GM18867 (cell line): ENCODE measurements around the gene SURF6.
"Not testable (repeated sequence)": the region's sequence is repeated elsewhere in the genome, so short reads cannot be mapped to it uniquely, and the experiment has no call there.

Experiments
- ATAC-seq: cut with Tn5 transposase; IDR thresholded peaks from one replicate; pipeline ENCODE4 v1.9.1; 2021; ENCODE audit warnings: mild to moderate bottlenecking, moderate library complexity; ENCODE audit not compliant: unreplicated experiment

SURF6 gene

DNA sequence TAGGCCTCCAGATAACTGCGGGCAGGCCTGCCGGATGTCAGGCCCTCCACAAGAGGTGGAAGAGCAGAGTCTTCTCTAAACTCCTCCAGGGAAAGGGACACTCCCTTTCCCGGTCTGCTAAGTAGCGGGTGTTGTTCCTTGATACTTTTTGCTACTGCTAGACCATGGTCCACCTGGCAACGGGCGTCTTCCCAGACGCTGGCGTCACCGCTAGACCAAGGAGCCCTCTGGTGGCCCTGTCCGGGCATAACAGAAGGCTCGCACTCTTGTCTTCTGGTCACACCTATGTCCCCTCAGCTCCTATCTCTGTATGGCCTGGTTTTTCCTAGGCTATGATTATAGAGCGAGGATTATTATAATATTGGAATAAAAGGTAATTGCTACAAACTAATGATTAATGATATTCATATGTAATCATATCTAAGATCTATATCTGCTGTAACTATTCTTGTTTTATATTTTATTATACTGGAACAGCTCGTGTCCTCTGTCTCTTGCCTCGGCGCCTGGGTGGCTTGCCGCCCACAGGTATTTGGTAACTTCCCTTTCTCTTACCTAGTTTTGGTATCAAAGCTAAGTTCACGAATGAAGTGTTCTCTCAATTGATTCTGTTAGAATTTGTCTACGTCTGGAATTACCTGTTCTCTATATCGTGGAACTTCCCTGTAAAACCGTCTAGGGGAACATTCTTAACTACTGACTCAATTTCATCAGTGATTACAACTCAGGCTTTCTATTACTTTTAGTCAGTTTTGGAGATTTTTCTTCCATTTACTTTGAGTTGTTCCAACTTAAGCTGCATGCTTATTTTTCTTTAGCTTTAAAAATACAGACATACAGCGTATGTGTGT lies 6.5 kb downstream of the SURF6 start:
- ATAC-seq: not testable (repeated sequence)

GRCh38 chr9:133327834-133328484 lies 8.0 kb downstream of the SURF6 start:
- ATAC-seq: no peak

GRCh38 chr9:133327021-133327420 lies 9.0 kb downstream of the SURF6 start:
- not testable (repeated sequence) for ATAC-seq

GRCh38 chr9:133323991-133324703 lies 11.8 kb downstream of the SURF6 start:
- no peak for ATAC-seq

DNA sequence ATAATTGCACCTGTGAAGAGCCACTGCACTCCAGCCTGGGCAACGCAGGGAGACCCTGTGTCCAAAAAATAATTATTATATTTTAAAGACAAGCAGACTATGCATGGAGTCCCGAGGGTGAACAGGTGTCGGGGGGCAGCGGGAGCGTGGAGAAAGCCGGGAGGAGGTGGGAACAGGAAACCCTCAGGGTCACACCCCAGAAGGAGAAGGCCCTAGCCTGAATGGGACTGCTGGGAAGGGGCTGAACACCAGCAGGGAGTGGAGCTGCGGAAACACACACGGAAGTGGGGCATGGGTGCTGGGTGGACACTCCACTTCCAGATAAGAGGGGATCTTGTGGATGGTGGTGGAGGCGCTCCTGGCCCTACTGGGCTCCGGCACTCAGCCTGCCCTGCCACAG lies 12.8 kb downstream of the SURF6 start:
- ATAC-seq: no peak

DNA sequence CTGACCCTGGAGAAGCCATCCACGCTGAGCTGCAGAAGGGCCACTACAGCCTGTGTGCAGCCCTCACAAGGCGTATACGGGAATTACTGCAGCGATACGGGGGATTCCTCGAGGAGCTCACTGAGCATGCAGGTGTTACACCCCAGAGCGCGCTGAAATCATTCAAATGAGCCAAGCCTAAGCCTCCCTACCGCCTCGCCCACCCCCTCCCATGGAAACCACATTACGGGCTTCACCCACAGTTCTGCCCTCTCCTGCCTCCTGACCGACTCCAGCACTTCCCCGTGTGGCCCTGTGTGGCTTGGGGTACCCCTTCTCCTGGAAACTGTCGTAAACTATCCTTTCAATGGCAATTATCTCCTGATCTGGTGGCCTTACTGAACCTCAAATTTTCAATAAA lies 13.3 kb downstream of the SURF6 start:
- ATAC-seq: no peak

- ATAC-seq: no peak
Observed at GRCh38 chr9:133321411-133321935, 14.5 kb downstream of the SURF6 start.

GRCh38 chr9:133320421-133320881 lies 15.5 kb downstream of the SURF6 start:
- ATAC-seq: no peak

- not testable (repeated sequence) for ATAC-seq
Observed at GRCh38 chr9:133317551-133317950, 18.4 kb downstream of the SURF6 start.

DNA sequence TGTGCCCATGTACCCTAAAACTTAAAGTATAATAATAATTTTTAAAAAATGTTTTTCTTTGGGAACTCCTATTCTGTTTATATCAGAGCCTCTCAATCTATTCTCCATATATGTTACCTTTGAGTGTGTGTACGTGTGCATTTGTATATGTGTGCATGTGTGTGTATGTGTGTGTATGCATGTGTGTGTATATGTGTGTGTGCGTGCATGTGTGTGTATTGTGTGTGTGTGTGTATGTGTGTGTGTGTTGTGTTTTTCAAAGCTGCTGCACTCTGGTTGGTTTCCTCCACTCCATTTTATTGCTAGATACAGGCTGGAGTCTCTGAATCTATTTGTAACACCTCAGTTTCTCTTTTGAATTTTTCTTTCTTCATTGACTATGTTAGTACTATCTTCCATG lies 20.0 kb downstream of the SURF6 start:
- no peak for ATAC-seq

- no peak for ATAC-seq
Observed at GRCh38 chr9:133309608-133310007, 26.4 kb downstream of the SURF6 start.

GRCh38 chr9:133307301-133307700 lies 28.7 kb downstream of the SURF6 start:
- no peak for ATAC-seq

DNA sequence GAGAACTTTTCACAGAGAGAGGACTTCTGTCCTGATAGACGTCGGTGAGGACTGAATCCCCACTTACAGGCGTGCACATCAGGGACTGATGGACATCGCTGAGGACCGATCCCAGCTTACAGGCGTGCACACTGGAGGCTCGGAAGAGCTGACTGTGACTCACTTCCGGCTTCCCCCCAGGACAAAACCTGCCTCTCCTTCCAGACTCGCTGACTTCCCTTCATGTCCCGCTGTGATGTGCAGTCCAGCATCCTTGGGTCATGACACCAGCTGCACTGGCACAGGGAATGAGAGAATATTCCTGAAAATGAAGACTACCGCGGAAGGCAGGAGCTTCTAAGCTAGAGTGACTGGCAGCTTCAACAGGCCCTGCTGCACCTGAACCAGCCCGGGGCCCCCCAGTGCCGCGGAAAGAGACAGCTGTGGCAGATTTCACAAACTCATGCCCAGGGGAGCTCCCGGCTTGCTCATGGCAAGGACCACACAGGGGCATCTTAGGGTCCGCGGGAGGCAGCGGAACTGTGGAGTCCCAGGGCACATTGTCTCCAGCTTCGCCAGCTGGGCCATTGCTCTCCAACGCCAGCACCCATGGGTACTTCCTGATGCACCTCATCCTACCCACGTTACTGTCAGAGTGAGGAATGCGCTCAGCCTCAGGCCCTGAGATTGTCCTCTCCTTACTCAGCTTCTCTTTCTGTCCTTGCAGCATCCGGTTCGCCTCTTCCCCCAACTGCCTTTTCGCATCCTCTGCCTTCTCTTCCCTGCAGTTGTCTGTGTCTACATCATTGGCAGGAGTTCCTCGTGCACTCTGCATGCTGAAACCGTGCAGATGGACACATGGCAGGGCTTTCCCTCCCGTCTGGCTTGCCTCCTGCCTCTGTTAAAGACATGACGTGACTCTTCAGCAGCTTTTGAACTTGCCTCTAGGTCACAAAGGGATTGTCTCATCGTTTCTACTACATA lies 29.5 kb downstream of the SURF6 start:
- ATAC-seq: no peak

DNA sequence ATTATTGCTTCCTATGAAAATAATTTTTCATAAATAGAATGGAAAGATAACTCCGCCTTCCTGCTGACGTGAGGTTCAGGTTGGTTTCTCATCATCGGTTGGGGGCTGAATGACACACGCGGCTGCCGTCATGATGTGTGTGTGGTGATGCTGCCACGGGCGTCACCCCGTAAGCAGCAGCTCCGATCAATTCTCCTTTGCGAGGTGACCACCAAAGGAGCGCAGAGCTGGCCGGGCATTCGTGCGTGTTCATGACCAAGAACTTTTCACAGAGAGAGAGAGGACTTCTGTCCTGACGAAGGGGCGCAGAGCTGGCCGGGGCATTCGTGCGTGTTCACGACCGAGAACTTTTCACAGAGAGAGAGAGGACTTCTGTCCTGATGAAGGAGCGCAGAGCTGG lies 30.3 kb downstream of the SURF6 start:
- ATAC-seq: no peak

DNA sequence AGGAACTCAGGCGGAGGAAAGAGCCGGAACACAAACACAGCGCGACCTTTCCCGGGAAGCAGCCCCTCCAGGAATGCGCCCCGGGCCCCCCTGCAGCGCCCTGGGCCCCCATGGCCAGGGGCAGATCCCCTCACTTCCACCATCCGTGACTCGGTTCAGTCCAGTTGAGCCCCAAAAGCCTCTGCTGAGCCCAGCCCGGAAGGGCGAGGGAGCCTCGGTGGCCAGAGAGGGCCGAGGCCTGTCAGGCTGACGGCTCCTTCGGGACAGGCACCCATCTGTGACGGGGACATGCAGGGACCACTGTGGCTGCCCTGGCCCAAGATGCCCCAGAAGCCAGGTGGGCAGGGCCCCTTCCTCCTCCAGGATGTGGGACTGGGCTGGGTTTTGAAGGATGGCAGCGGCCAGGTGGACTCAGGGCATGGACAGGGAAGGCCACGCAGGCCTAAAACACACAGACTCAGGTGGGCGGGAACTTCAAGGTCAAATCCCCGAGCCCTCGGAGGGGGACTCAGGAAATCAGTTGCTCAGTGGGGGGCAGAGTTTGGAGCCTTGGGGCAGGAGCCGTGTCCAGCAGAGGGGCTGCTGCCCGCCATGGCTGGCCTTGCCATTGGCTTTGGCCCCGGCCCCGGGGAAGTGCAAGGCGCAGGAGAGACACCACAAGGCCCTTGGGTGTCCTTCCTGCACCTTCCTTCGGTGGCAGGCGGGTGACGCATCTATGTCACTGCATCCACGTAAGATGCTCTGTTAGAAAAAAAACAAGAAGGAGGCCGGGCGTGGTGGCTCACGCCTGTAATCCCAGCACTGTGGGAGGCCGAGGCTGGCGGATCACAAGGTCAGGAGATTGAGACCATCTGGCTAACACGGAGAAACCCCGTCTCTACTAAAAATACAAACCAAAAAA lies 31.3 kb downstream of the SURF6 start:
- no peak for ATAC-seq

DNA sequence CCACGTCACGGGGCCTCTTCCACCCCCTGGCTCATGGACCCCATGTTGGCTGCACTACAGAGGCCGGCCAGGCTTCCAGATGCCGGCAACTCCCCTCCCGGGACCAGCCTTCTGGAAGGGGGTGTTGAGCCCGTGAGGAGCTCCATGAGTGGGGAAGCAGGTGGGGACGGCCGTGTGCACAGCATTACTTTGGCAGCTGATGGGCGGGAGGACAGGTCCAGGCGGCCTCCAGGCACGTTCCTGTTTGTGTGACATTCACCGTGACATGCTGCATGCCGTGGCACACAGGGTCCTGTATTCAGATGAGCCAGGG lies 31.9 kb downstream of the SURF6 start:
- no peak for ATAC-seq

- ATAC-seq: no peak
Observed at GRCh38 chr9:133303266-133304157, 32.5 kb downstream of the SURF6 start.
